Measurements from ENCODE around the gene TRAPPC2L. TPM values are rescaled to one million over a fixed set of nuclear protein-coding genes. Genes with fewer than 3 reads are reported as not detected.

Gene TRAPPC2L
- total and polyA plus RNA-seq, 4 donors, result 34.2 to 106 (median 48.5) TPM

DNA sequence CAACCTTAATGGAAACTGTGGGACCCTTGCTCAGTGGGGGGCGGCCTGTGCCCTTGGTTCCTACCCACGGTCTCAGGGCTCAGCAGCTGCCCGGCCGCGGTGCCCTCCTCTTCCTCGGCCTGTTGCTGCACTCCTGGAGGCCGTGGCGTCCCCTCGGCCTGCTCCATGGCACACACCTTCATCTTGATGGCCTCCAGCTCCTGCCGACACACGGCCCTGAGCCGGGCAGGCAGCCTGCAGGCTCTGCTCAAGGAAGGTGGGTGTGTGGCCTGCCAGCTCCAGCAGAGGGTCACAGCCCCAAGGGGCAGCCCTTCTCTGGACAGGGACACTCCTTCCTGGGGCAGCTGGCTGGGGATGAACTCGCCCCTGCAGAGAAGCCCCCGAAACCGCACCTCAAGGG is 8.8 kb downstream of the TRAPPC2L start:
- Histone ChIP-seq H3K27me3 (ENCODE audit: control insufficient read depth in 3 of 3, insufficient read depth in 3 of 3, low read length in 2 of 3) (peaks cover 0 to 3% (median 0%) of the 10 kb centered on the region in 3 donors), H3K9me3 (ENCODE audit: control insufficient read depth in 4 of 4, insufficient read depth in 3 of 4, low read length in 3 of 4) (no peaks in the 10 kb centered on the region), H3K36me3 (ENCODE audit: control insufficient read depth in 4 of 4, insufficient read depth in 4 of 4, low read length in 4 of 4) (peaks cover 0 to 17% (median 2%) of the 10 kb centered on the region in 4 donors), H3K4me3 (no peak overlapping the region), H3K9ac (ENCODE audit: insufficient read depth in 1 of 2, low read length in 2 of 2) (no peak overlapping the region), H3K4me1 (ENCODE audit: control insufficient read depth in 5 of 5, insufficient read depth in 5 of 5, low read length in 5 of 5) (peaks cover 0 to 7% (median 0%) of the 10 kb centered on the region in 5 donors), H3K27ac (ENCODE audit: low read depth in 1 of 2, low read length in 1 of 2) (no peak overlapping the region)
- TF ChIP-seq, protein P1, sequence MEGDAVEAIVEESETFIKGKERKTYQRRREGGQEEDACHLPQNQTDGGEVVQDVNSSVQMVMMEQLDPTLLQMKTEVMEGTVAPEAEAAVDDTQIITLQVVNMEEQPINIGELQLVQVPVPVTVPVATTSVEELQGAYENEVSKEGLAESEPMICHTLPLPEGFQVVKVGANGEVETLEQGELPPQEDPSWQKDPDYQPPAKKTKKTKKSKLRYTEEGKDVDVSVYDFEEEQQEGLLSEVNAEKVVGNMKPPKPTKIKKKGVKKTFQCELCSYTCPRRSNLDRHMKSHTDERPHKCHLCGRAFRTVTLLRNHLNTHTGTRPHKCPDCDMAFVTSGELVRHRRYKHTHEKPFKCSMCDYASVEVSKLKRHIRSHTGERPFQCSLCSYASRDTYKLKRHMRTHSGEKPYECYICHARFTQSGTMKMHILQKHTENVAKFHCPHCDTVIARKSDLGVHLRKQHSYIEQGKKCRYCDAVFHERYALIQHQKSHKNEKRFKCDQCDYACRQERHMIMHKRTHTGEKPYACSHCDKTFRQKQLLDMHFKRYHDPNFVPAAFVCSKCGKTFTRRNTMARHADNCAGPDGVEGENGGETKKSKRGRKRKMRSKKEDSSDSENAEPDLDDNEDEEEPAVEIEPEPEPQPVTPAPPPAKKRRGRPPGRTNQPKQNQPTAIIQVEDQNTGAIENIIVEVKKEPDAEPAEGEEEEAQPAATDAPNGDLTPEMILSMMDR (IDR thresholded peaks at IDR 0.05; ENCODE audit: control extremely low read depth, extremely low read depth), result no peak
- no peak for DNase-seq
- no peak for ATAC-seq (ENCODE audit: insufficient read depth, low FRiP score)
- WGBS, 2 donors, result 85 to 95% methylated on average over 15 of the region's 15 CpGs

DNA sequence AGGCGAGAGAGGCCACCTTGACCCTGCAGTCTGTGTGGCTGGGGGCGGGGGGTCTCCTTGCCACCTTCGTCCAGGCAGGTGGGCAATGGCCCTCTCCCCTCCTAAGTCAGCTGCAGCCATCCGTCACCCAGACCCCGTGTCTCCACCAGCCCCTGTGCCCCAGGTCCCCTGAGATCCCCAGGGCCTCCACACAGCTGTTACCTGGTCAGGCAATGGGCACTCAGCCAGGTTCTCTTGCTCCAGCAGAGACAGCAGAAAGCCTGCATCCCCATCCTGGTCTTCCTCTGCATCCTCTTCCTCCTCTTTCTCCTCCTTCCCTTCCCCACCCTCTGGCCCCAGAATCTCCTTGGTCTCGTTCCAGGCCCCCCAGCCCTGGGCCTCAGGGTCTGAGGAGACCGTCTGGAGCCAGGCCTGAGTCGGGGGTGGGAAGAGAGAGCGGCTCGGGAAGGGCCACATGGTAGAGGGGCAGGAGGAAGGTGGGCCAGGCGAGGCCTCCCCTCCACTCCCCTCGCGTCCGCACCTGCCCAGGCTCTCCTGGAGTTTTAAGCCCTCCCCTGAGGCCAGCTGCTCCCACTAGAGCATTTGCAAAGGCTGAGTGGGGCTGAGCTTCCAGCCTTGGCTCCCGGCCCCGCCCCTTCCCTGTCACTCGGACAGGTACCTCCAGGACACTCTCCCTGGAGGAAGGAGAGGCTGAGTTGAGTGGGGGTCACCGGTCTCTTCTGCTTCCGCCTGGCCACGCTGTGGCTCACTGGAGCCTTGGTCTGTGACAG is 9.4 kb downstream of the TRAPPC2L start, which contains the start of gene PABPN1L:
Gene PABPN1L (minus strand): TSS at position 510 of the 770 bp plus-strand sequence. CDS start 54 bp downstream, at position 456.
- Histone ChIP-seq H3K9ac (ENCODE audit: insufficient read depth in 1 of 2, low read length in 2 of 2) (no peak within 1 kb of the TSS), H3K9me3 (ENCODE audit: control insufficient read depth in 4 of 4, insufficient read depth in 3 of 4, low read length in 3 of 4) (no peaks in the 10 kb centered on the region), H3K27ac (ENCODE audit: low read depth in 1 of 2, low read length in 1 of 2) (no peak within 1 kb of the TSS), H3K36me3 (ENCODE audit: control insufficient read depth in 4 of 4, insufficient read depth in 4 of 4, low read length in 4 of 4) (peaks cover 0 to 12% (median 2%) of the 10 kb centered on the region in 4 donors), H3K4me1 (ENCODE audit: control insufficient read depth in 5 of 5, insufficient read depth in 5 of 5, low read length in 5 of 5) (peaks cover 0 to 7% (median under 1%) of the 10 kb centered on the region in 5 donors), H3K4me3 (no peak within 1 kb of the TSS), H3K27me3 (ENCODE audit: control insufficient read depth in 3 of 3, insufficient read depth in 3 of 3, low read length in 2 of 3) (peaks cover 0 to 3% (median 0%) of the 10 kb centered on the region in 3 donors)
- TF ChIP-seq, protein P1 (IDR thresholded peaks at IDR 0.05; ENCODE audit: control extremely low read depth, extremely low read depth), result no peak
- WGBS, 2 donors, result 65 to 87% methylated on average over 20 of the region's 20 CpGs
- DNase-seq (no peak), ATAC-seq (ENCODE audit: insufficient read depth, low FRiP score) (no peak)

DNA sequence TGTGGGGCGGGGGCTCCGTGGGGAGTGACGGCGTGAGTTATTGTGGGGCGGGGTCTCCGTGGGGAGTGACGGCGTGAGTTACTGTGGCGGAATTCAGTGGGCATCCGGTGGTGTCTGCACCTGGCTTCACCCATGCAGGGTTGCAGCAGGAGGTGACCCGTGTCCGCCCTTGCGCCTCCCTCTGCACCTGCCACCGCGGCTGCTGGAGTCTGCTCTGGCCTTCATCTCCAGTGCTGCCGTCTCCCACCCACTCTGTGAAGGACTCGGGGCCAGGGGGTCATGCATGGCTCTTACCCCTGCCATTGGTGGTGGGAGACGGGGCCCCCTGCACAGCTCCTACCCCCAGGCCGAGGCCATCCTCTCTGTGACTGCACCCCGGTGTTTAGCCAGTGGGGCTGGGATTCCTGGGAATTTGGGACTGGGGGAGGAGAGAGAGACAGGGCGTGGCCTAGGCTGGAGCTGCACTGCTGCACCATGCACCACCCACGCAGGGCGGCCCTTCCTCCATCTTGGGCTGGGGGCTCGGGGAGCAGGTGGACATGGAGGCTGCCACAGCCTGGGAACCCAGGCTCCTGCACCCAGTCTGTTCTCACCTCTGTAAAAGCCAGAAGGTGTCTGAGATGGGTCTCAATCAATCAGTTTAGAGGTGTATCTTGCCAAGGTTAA is 10.8 kb downstream of the TRAPPC2L start:
- Histone ChIP-seq H3K4me1 (ENCODE audit: control insufficient read depth in 5 of 5, insufficient read depth in 5 of 5, low read length in 5 of 5) (peaks cover 0 to 7% (median 1%) of the 10 kb centered on the region in 5 donors), H3K9me3 (ENCODE audit: control insufficient read depth in 4 of 4, insufficient read depth in 3 of 4, low read length in 3 of 4) (no peaks in the 10 kb centered on the region), H3K36me3 (ENCODE audit: control insufficient read depth in 4 of 4, insufficient read depth in 4 of 4, low read length in 4 of 4) (peaks cover 0 to 3% (median 0%) of the 10 kb centered on the region in 4 donors), H3K27me3 (ENCODE audit: control insufficient read depth in 3 of 3, insufficient read depth in 3 of 3, low read length in 2 of 3) (peaks cover 0 to 3% (median 3%) of the 10 kb centered on the region in 3 donors), H3K27ac (ENCODE audit: low read depth in 1 of 2, low read length in 1 of 2) (no peak overlapping the region), H3K4me3 (no peak overlapping the region), H3K9ac (ENCODE audit: insufficient read depth in 1 of 2, low read length in 2 of 2) (no peak overlapping the region)
- no peak for DNase-seq
- 83 to 93% methylated on average over 24 of the region's 24 CpGs for WGBS, 2 donors
- ATAC-seq (ENCODE audit: insufficient read depth, low FRiP score), result no peak
- TF ChIP-seq, protein P1 (IDR thresholded peaks at IDR 0.05; ENCODE audit: control extremely low read depth, extremely low read depth), result no peak

All from lung (tissue), 12 donors.